Transverse colon (tissue), 4 donors: ENCODE data around the gene TNNT2. TPM values are rescaled to one million over a fixed set of nuclear protein-coding genes. Genes with fewer than 3 reads are reported as not detected.

ENCODE experiments used
- DNase-seq: peaks from one replicate; pipeline ENCODE4 v3.0.0-alpha.2; 2019
- H3K27ac ChIP-seq, 4 donors: fragments of 200-600 bp; sonication (generic); 2 replicates each; pipeline ENCODE4 v1.5.1; 2016 to 2018; ENCODE audit warnings: inconsistent platforms in 4 of 4
- H3K27me3 ChIP-seq: fragments of 200-600 bp; sonication (generic); 2 replicates; pipeline ENCODE4 v1.5.1; 2017; ENCODE audit warnings: inconsistent platforms
- H3K36me3 ChIP-seq, 4 donors: fragments of 200-600 bp; sonication (generic); 2 replicates each; pipeline ENCODE4 v1.5.1; 2017 to 2019; ENCODE audit warnings: inconsistent platforms in 4 of 4
- H3K4me1 ChIP-seq, 4 donors: fragments of 200-600 bp; sonication (generic); 2 replicates each; pipeline ENCODE4 v1.5.1; 2017 to 2020; ENCODE audit warnings: inconsistent platforms in 4 of 4
- H3K4me3 ChIP-seq, 4 donors: fragments of 200-600 bp; sonication (generic); 1 replicate in 1 of 4; 2 replicates in 3 of 4; pipeline versions ENCODE4 v1.5.1 to v1.6.1; 2017 to 2019; ENCODE audit warnings: inconsistent platforms in 4 of 4
- H3K9me3 ChIP-seq, 2 donors: fragments of 200-600 bp; sonication (generic); 2 replicates each; pipeline ENCODE4 v1.5.1; 2017 to 2019; ENCODE audit warnings: inconsistent platforms in 2 of 2
- CTCF ChIP-seq, 5 experiments: fragments of 200-600 bp in 3 of 5; fragments of 450-650 bp in 2 of 5; sonication (generic) in 3 of 5; IDR thresholded peaks; 1 replicate in 2 of 5; 2 replicates in 3 of 5; pipeline ENCODE4 v1.5.1; 2016 to 2017; ENCODE audit warnings: antibody characterized with exemption in 5 of 5, inconsistent platforms in 3 of 5, mild to moderate bottlenecking in 2 of 5, moderate library complexity in 1 of 5
- EP300 ChIP-seq: sonication (generic); formaldehyde crosslinking; IDR thresholded peaks from one replicate; pipeline ENCODE4 v1.6.1; 2017; ENCODE audit warnings: antibody characterized with exemption, low read depth
- POLR2A ChIP-seq: fragments of 450-650 bp; IDR thresholded peaks from one replicate; pipeline ENCODE4 v1.6.1; 2016; ENCODE audit warnings: antibody characterized with exemption, mild to moderate bottlenecking, moderate library complexity
- POLR2AphosphoS5 ChIP-seq, 3 donors: sonication (generic); formaldehyde crosslinking; IDR thresholded peaks; one replicate each; pipeline ENCODE4 v1.6.1; 2016; ENCODE audit warnings: antibody characterized with exemption in 3 of 3
- WGBS, 2 donors: methylation state at CpG; one replicate each; pipeline ENCODE4 v1.1.5; 2018; ENCODE audit warnings: low coverage in 1 of 2; 5-methylcytosine and 5-hydroxymethylcytosine counted together
- in situ Hi-C, 4 donors: fragments of 200-750 bp; cut with MboI; loops; one replicate each; pipeline versions ENCODE4 v1.15.0 to v1.15.1; 2017; ENCODE audit warnings: low sequenced_read_pairs in 3 of 4, low pct_ligation_motif_present in 1 of 4, low pct_unique_long_range_greater_than_20kb in 1 of 4
- intact Hi-C: fragments of 100-400 bp; cut with DNase I; formaldehyde crosslinking; loops from one replicate; pipeline ENCODE4 v1.15.1; 2023; ENCODE audit warnings: low total_unique reads
- total RNA-seq, 4 donors: library from RNA; depleted of rRNA; stranded (reverse); fragments of >200 nt; gene quantifications; one replicate each; pipeline ENCODE4 v1.1.0, GENCODE V29; 2016

Gene TNNT2
- total RNA-seq, 4 donors from 2014 or later = 0.14 to 0.95 TPM; not detected in 2

- in situ Hi-C loops = loop anchor here in 3 of 4 donors (10.0 to 25.0 kb wide), 2 partner anchors 87 to 89 kb away; no protein-coding TSS in a partner anchor
- no peak for TF ChIP-seq CTCF (IDR thresholded peaks at IDR 0.05)
- TF ChIP-seq POLR2A = no peak
- TF ChIP-seq EP300 = no peak
- TF ChIP-seq POLR2AphosphoS5 (IDR thresholded peaks at IDR 0.05) = no peak
- Histone ChIP-seq H3K9me3 (no peaks in the 10 kb centered on the region), H3K4me1 (no peaks in the 10 kb centered on the region), H3K36me3 (no peaks in the 10 kb centered on the region), H3K27ac (no peak overlapping the region), H3K4me3 (no peak overlapping the region), H3K27me3 (peaks cover 17% of the 10 kb centered on the region)
- DNase-seq = no peak
- intact Hi-C loops = no loop called here
Observed at GRCh38 chr1:201351617-201352016, 25.9 kb downstream of the TNNT2 start.

GRCh38 chr1:201350884-201351283 lies 26.6 kb downstream of the TNNT2 start:
- peaks cover 17% of the 10 kb centered on the region for H3K27me3 ChIP-seq
- H3K27ac ChIP-seq = no peak overlapping the region
- no peaks in the 10 kb centered on the region for H3K4me1 ChIP-seq
- H3K9me3 ChIP-seq = no peaks in the 10 kb centered on the region
- WGBS, 2 donors = 83 to 86% methylated on average over 2 to 7 of the region's 7 CpGs
- DNase-seq = no peak
- TF ChIP-seq EP300 (no peak), CTCF (IDR thresholded peaks at IDR 0.05) (no peak), POLR2A (no peak), POLR2AphosphoS5 (IDR thresholded peaks at IDR 0.05) (no peak)
- H3K4me3 ChIP-seq = no peak overlapping the region
- intact Hi-C loops (no loop called here), in situ Hi-C loops (loop anchor here in 3 of 4 donors (10.0 to 25.0 kb wide), 2 partner anchors 86 to 89 kb away; no protein-coding TSS in a partner anchor)
- H3K36me3 ChIP-seq = no peaks in the 10 kb centered on the region

GRCh38 chr1:201350361-201350725 lies 27.1 kb downstream of the TNNT2 start:
- WGBS, 2 donors = 76% methylated on average over 2 of the region's 2 CpGs; no CpG with 5 or more reads in 1 of the 2 donors
- in situ Hi-C loops = loop anchor here in 3 of 4 donors (10.0 to 25.0 kb wide), 2 partner anchors 86 to 88 kb away; no protein-coding TSS in a partner anchor

GRCh38 chr1:201349092-201349491 lies 28.4 kb downstream of the TNNT2 start:
- no peaks in the 10 kb centered on the region for H3K36me3 ChIP-seq
- no peak overlapping the region for H3K27ac ChIP-seq
- intact Hi-C loops (no loop called here), in situ Hi-C loops (no loop called here)
- no peak for DNase-seq
- H3K4me3 ChIP-seq = no peak overlapping the region
- H3K4me1 ChIP-seq = no peaks in the 10 kb centered on the region
- H3K9me3 ChIP-seq = no peaks in the 10 kb centered on the region
- TF ChIP-seq POLR2AphosphoS5 (IDR thresholded peaks at IDR 0.05) (no peak), CTCF (IDR thresholded peaks at IDR 0.05) (no peak)
- 84% methylated on average over 4 of the region's 4 CpGs; no CpG with 5 or more reads in 1 of the 2 donors for WGBS, 2 donors
- peaks cover 17% of the 10 kb centered on the region for H3K27me3 ChIP-seq

More at GRCh38 chr1:201350361-201350725, 27.1 kb downstream of the TNNT2 start:
- Histone ChIP-seq H3K9me3 (no peaks in the 10 kb centered on the region), H3K4me1 (no peaks in the 10 kb centered on the region), H3K36me3 (no peaks in the 10 kb centered on the region), H3K27me3 (peaks cover 17% of the 10 kb centered on the region), H3K27ac (no peak overlapping the region), H3K4me3 (no peak overlapping the region)
- TF ChIP-seq EP300 = no peak
- TF ChIP-seq CTCF (IDR thresholded peaks at IDR 0.05) = no peak
- TF ChIP-seq POLR2AphosphoS5 (IDR thresholded peaks at IDR 0.05) = no peak
- TF ChIP-seq POLR2A = no peak
- DNase-seq = no peak
- intact Hi-C loops = no loop called here
